Epithelial cell of esophagus (primary cell): Measurements from ENCODE around the gene SMCHD1.
"Not testable (repeated sequence)": the region's sequence is repeated elsewhere in the genome, so short reads cannot be mapped to it uniquely, and the experiment has no call there.

Experiments
- DNase-seq: peaks from one replicate; pipeline ENCODE4 v3.0.0; 2010; ENCODE audit warnings: low read depth
- H3K4me3 ChIP-seq: 2 replicates; pipeline ENCODE4 v1.5.1; 2011; ENCODE audit warnings: mild to moderate bottlenecking, low read length, control low read depth
- CTCF ChIP-seq: IDR thresholded peaks from 2 replicates; pipeline ENCODE4 v1.5.1; 2011; ENCODE audit warnings: low read depth, mild to moderate bottlenecking, low read length, control low read depth, inconsistent platforms; ENCODE audit not compliant: insufficient read depth; ENCODE audit errors: missing control alignments

SMCHD1 gene

GRCh38 chr18:2851771-2852170 is 196.2 kb downstream of the SMCHD1 start:
- no peak overlapping the region for H3K4me3 ChIP-seq
- TF ChIP-seq CTCF = no peak
- DNase-seq = no peak

DNA sequence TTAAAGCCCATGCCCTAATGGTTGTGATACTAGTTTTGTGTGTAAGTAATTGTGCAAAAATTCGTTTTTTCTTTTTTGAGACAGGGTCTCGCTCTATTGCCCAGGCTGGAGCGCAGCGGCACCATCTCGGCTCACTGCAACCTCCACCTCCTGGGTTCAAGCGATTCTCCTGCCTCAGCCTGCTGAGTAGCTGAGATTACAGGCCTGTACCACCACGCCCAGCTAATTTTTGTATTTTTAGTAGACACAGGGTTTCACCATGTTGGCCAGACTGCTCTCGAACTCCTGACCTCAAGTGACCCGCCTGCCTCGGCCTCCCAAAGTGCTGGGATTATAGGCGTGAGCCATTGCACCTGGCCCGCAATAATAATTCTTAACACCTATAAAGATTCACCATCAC is 196.9 kb downstream of the SMCHD1 start:
- H3K4me3 ChIP-seq, DNase-seq: not testable (repeated sequence)

- TF ChIP-seq CTCF = no peak
- no peak overlapping the region for H3K4me3 ChIP-seq
- DNase-seq = no peak
These were observed 197.8 kb downstream of the SMCHD1 start for GRCh38 chr18:2853173-2853925.

DNA sequence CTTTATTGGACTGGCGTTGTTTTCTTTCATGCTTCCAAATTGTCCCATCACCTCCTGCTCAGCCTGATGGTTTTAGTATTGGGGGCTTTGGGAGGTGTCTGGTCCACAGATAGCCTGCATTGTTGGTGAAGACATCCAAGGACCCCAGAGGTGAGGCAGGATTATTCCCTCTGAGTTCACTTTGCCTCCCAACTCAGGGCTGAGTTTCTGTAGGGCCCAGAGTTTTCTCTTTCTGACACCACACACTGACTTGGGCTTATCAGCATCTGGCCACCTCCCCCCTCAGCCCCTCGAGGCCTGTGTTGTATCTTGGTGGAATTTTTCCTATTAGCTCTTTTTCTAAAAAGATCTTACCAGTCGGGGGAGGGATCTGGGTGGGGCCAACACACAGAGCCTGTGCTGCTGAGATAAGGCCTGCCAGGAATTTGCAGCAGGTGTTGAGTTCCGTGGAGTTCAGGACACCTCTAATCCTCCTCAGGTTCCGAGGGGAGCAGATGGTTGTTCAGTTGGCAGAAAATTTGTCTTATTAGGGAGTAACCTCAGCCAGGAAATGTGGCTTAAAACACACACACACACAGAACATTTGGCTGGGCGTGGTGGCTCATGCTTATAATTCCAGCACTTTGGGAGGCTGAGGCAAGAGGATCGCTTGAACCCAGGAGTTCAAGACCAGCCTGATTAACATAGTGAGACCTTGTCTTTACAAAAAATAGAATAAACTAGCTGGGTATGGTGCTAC is 198.6 kb downstream of the SMCHD1 start:
- H3K4me3 ChIP-seq = no peak overlapping the region
- TF ChIP-seq CTCF = no peak
- no peak for DNase-seq
